B cell (primary cell): ENCODE data around the gene LSM14A. TPM values are rescaled to one million over a fixed set of nuclear protein-coding genes. Genes with fewer than 3 reads are reported as not detected.

Source experiments
- ATAC-seq: fragments of 200-7000 bp; cut with Tn5 transposase; one replicate; pipeline ENCODE4 v1.10.0; 2021; ENCODE audit warnings: low read depth, mild to moderate bottlenecking, moderate number of reproducible peaks, moderate library complexity
- CTCF ChIA-PET: fragments of 350-600 bp; sonication (Branson Sonifier 250); formaldehyde crosslinking; loops from one replicate; lab custom pipeline; 2021; ENCODE audit warnings: antibody characterized with exemption, inconsistent platforms; lab: Charles Lee
- POLR2A ChIA-PET: fragments of 350-600 bp; sonication (Branson Sonifier 250); formaldehyde crosslinking; loops from one replicate; lab custom pipeline; 2021; ENCODE audit warnings: antibody characterized with exemption; lab: Charles Lee
- DNase-seq: peaks from one replicate; pipeline ENCODE4 v3.0.0; 2013
- H2AFZ ChIP-seq: 2 replicates; pipeline ENCODE4 v1.6.1; 2012; ENCODE audit warnings: mild to moderate bottlenecking, low read depth, low read length; ENCODE audit not compliant: insufficient read depth, poor library complexity, severe bottlenecking
- H3K27ac ChIP-seq, 2 donors: 1 replicate in 1 of 2; 2 replicates in 1 of 2; pipeline ENCODE4 v1.5.1; 2012 to 2013; ENCODE audit warnings: low read length in 2 of 2, mild to moderate bottlenecking in 2 of 2, moderate library complexity in 1 of 2
- H3K27me3 ChIP-seq, 4 experiments: fragments of 200-600 bp in 1 of 4; sonication (generic) in 1 of 4; replicated peaks in 1 of 4; 1 replicate in 2 of 4; 2 replicates in 2 of 4; pipeline versions ENCODE4 v1.6.1 to v1.7.0; 2013 to 2016; ENCODE audit warnings: low read length in 3 of 4, mild to moderate bottlenecking in 2 of 4, mixed read lengths in 1 of 4, moderate library complexity in 1 of 4; ENCODE audit not compliant: insufficient read depth in 4 of 4, control insufficient read depth in 3 of 4; ENCODE audit errors: control extremely low read depth in 1 of 4
- H3K36me3 ChIP-seq, 2 experiments: replicated peaks in 1 of 2; 1 replicate in 1 of 2; 2 replicates in 1 of 2; pipeline versions ENCODE4 v1.6.1 to v1.7.1; 2013; ENCODE audit warnings: low read length in 1 of 2; ENCODE audit not compliant: insufficient read depth in 2 of 2, control insufficient read depth in 1 of 2; ENCODE audit errors: control extremely low read depth in 1 of 2, extremely low read depth in 1 of 2
- H3K4me1 ChIP-seq, 2 donors: fragments of 200-600 bp in 1 of 2; sonication (generic) in 1 of 2; 1 replicate in 1 of 2; 2 replicates in 1 of 2; pipeline versions ENCODE4 v1.5.1 to v1.6.1; 2013 to 2017; ENCODE audit warnings: low read length in 2 of 2; ENCODE audit not compliant: control insufficient read depth in 2 of 2, insufficient read depth in 2 of 2
- H3K4me2 ChIP-seq: replicated peaks from 2 replicates; pipeline ENCODE3; 2012; ENCODE audit warnings: mild to moderate bottlenecking, low read depth, low read length; ENCODE audit not compliant: poor library complexity, severe bottlenecking
- H3K4me3 ChIP-seq, 5 experiments: fragments of 200-600 bp in 1 of 5; sonication (generic) in 1 of 5; 1 replicate in 3 of 5; 2 replicates in 2 of 5; pipeline versions ENCODE4 v1.5.1 to v1.7.0; 2011 to 2016; ENCODE audit warnings: low read length in 4 of 5, mild to moderate bottlenecking in 4 of 5, low read depth in 2 of 5, control low read depth in 1 of 5, moderate library complexity in 1 of 5; ENCODE audit not compliant: insufficient read depth in 1 of 5; ENCODE audit errors: control extremely low read depth in 1 of 5, extremely low read depth in 1 of 5
- H3K79me2 ChIP-seq: fragments of 200-600 bp; sonication (generic); one replicate; pipeline ENCODE4 v1.6.0; 2016; ENCODE audit warnings: low read length; ENCODE audit not compliant: control insufficient read depth, insufficient read depth
- H3K9ac ChIP-seq: fragments of 200-600 bp; sonication (generic); 2 replicates; pipeline ENCODE4 v1.6.1; 2017; ENCODE audit warnings: mild to moderate bottlenecking, low read length, moderate library complexity
- H3K9me3 ChIP-seq, 3 donors: one replicate each; pipeline versions ENCODE4 v1.6.1 to v1.7.1; 2013; ENCODE audit warnings: low read length in 2 of 3; ENCODE audit not compliant: control insufficient read depth in 2 of 3, insufficient read depth in 1 of 3; ENCODE audit errors: control extremely low read depth in 1 of 3
- H4K20me1 ChIP-seq: 2 replicates; pipeline ENCODE4 v1.6.0; 2012; ENCODE audit warnings: mild to moderate bottlenecking, low read length; ENCODE audit not compliant: insufficient read depth, control insufficient read depth, poor library complexity, severe bottlenecking
- H3K27ac Mint-ChIP-seq: one replicate; pipeline ENCODE4 v1.8.0; 2021; ENCODE audit warnings: mixed read lengths
- H3K27me3 Mint-ChIP-seq: one replicate; pipeline ENCODE4 v1.8.0; 2021; ENCODE audit warnings: mixed read lengths
- H3K4me1 Mint-ChIP-seq: one replicate; pipeline ENCODE4 v1.8.0; 2021; ENCODE audit warnings: mixed read lengths
- H3K4me3 Mint-ChIP-seq: one replicate; pipeline ENCODE4 v1.8.0; 2021; ENCODE audit warnings: mixed read lengths
- H3K9me3 Mint-ChIP-seq: one replicate; pipeline ENCODE4 v1.8.0; 2022; ENCODE audit warnings: mixed read lengths; ENCODE audit not compliant: insufficient read depth
- CTCF ChIP-seq: fragments of 200-600 bp; IDR thresholded peaks from one replicate; pipeline ENCODE4 v1.8.0; 2022; ENCODE audit warnings: antibody characterized with exemption, mild to moderate bottlenecking
- EZH2 ChIP-seq: IDR thresholded peaks from 2 replicates; pipeline ENCODE4 v1.6.1; 2012; ENCODE audit warnings: borderline replicate concordance, low read depth, mild to moderate bottlenecking, moderate library complexity, low read length; ENCODE audit not compliant: insufficient read depth, poor library complexity, severe bottlenecking
- WGBS: methylation state at CpG from one replicate; pipeline ENCODE4 v1.1.5; 2013; ENCODE audit warnings: missing lambda C conversion rate; ENCODE audit not compliant: insufficient coverage; 5-methylcytosine and 5-hydroxymethylcytosine counted together
- intact Hi-C: fragments of 100-400 bp; cut with micrococcal nuclease; formaldehyde crosslinking; loops from one replicate; pipeline ENCODE4 v1.10.0; 2022
- polyA plus RNA-seq: library from polyadenylated mRNA; depleted of rRNA; stranded (reverse); fragments of >200 nt; gene quantifications from 2 replicates; pipeline ENCODE4 v1.2.3, GENCODE V29; 2012
- total RNA-seq, 2 donors: library from RNA; stranded (reverse); fragments of 120-200 nt in 1 of 2; gene quantifications; 1 replicate in 1 of 2; 2 replicates in 1 of 2; pipeline versions ENCODE4 v1.2.3 to v1.2.4, GENCODE V29; 2013 to 2022

LSM14A gene
- total and polyA plus RNA-seq, 2 donors (not counting 1 experiment from before 2014, with no cell fraction given): 90.7 to 163 TPM

- ATAC-seq (no peak), DNase-seq (no peak)
- Histone ChIP-seq H3K79me2 (peaks cover 35% of the 10 kb centered on the region), H3K9me3 (no peaks in the 10 kb centered on the region), H3K27ac (peak overlapping the region in 1 of 2 donors; percentile 40), H3K4me2 (no peak overlapping the region), H2AFZ (no peak overlapping the region), H3K27me3 (no peaks in the 10 kb centered on the region), H3K9ac (no peak overlapping the region), H3K36me3 (peaks cover 5 to 92% of the 10 kb centered on the region in 2 experiments), H3K4me1 (no peaks in the 10 kb centered on the region), H3K4me3 (no peak overlapping the region), H4K20me1 (peaks cover 30% of the 10 kb centered on the region)
- ChIA-PET POLR2A (no interaction called here), CTCF (interaction anchor here (1.2 to 2.1 kb wide), 4 partner anchors 15 to 116 kb away, joined by 3 to 5 read pairs (median 5); no protein-coding TSS in a partner anchor)
- no peaks in the 10 kb centered on the region for H3K27me3 Mint-ChIP-seq
- H3K9me3 Mint-ChIP-seq: no peaks in the 10 kb centered on the region
- no peak overlapping the region for H3K4me3 Mint-ChIP-seq
- H3K4me1 Mint-ChIP-seq: peaks cover 15% of the 10 kb centered on the region
- peak overlapping the region; percentile 8 for H3K27ac Mint-ChIP-seq
- intact Hi-C loops: no loop called here
- TF ChIP-seq CTCF (no peak), EZH2 (no peak)
- no CpG with 5 or more reads among the region's 2 CpGs for WGBS
Observed at GRCh38 chr19:34224996-34225658, 52.8 kb downstream of the LSM14A start.

GRCh38 chr19:34225659-34226015 lies 53.3 kb downstream of the LSM14A start:
- intact Hi-C loops: no loop called here
- Histone ChIP-seq H3K4me3 (no peak overlapping the region), H3K27ac (peak overlapping the region in 1 of 2 donors; percentile 40), H3K36me3 (peaks cover 5 to 92% of the 10 kb centered on the region in 2 experiments), H3K9ac (no peak overlapping the region), H3K27me3 (no peaks in the 10 kb centered on the region), H3K9me3 (no peaks in the 10 kb centered on the region), H2AFZ (no peak overlapping the region), H3K79me2 (peaks cover 31% of the 10 kb centered on the region), H3K4me2 (no peak overlapping the region), H4K20me1 (peaks cover 30% of the 10 kb centered on the region), H3K4me1 (no peaks in the 10 kb centered on the region)
- Mint-ChIP-seq H3K27ac (no peak overlapping the region), H3K27me3 (no peaks in the 10 kb centered on the region), H3K9me3 (no peaks in the 10 kb centered on the region), H3K4me1 (peaks cover 11% of the 10 kb centered on the region), H3K4me3 (no peak overlapping the region)
- DNase-seq: no peak
- ATAC-seq: no peak
- ChIA-PET CTCF (interaction anchor here (2.0 to 2.1 kb wide), 2 partner anchors 16 to 115 kb away, joined by 5 read pairs; no protein-coding TSS in a partner anchor), POLR2A (no interaction called here)
- TF ChIP-seq CTCF: no peak
- no peak for TF ChIP-seq EZH2
